Measurements from ENCODE around the gene STARD10. TPM values are rescaled to one million over a fixed set of nuclear protein-coding genes. Genes with fewer than 3 reads are reported as not detected.

Gene STARD10
- total and polyA plus RNA-seq, 4 donors, result 70.5 to 328 (median 232) TPM

- TF ChIP-seq ZBTB33 (IDR thresholded peaks at IDR 0.05) (no peak), JUND (IDR thresholded peaks at IDR 0.05) (no peak), NR2F2 (IDR thresholded peaks at IDR 0.05) (no peak)
Measured at GRCh38 chr11:72707032-72707431, 86.8 kb downstream of the STARD10 start (continued).

DNA sequence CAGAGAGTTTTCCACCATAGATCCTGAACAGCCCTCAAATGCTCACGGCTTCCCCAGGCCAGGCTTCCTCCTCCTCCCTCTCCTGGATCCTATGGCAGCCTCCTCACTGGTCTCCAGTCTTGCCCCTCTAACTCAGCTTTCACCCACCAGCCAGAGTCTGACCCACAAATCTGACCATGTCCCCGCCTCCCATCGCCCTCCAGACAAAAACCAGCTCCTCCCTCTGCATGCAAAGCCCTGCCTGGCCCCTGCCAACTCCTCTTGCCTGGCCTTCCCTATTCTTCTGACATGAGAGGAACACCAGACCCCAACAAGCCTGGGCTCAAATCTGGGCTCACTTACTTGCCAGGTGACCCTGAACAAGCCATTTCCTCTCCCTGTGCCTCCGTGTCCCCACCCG, 87.3 kb downstream of the STARD10 start:
- WGBS, result 87% methylated on average over 5 of the region's 5 CpGs
- H3K27ac ChIP-seq (ENCODE audit: low read depth in 1 of 2, low read length in 2 of 2), result no peak overlapping the region
- no peaks in the 10 kb centered on the region for H3K27me3 ChIP-seq (ENCODE audit: control insufficient read depth in 4 of 4, insufficient read depth in 4 of 4, low read length in 3 of 4)
- no peak overlapping the region for H3K4me3 ChIP-seq (ENCODE audit: low read depth in 1 of 3, low read length in 3 of 3)
- DNase-seq (ENCODE audit: low spot score), result no peak
- H3K36me3 ChIP-seq (ENCODE audit: control insufficient read depth in 4 of 4, insufficient read depth in 3 of 4, low read depth in 1 of 4, low read length in 3 of 4), result peaks cover 17 to 87% (median 66%) of the 10 kb centered on the region in 4 donors
- no peaks in the 10 kb centered on the region for H3K4me1 ChIP-seq (ENCODE audit: control insufficient read depth in 4 of 4, insufficient read depth in 4 of 4, low read length in 3 of 4)
- no peaks in the 10 kb centered on the region for H3K9me3 ChIP-seq (ENCODE audit: control insufficient read depth in 4 of 4, low read length in 3 of 4)
- TF ChIP-seq HNF4A (conservative IDR thresholded peaks at IDR 0.05) (no peak), RAD21 (IDR thresholded peaks at IDR 0.05) (no peak)
- no peak overlapping the region for H3K9ac ChIP-seq (ENCODE audit: low read depth in 1 of 2, low read length in 2 of 2)

- Histone ChIP-seq H3K9ac (ENCODE audit: low read depth in 1 of 2, low read length in 2 of 2) (no peak overlapping the region), H3K4me1 (ENCODE audit: control insufficient read depth in 4 of 4, insufficient read depth in 4 of 4, low read length in 3 of 4) (no peaks in the 10 kb centered on the region), H3K36me3 (ENCODE audit: control insufficient read depth in 4 of 4, insufficient read depth in 3 of 4, low read depth in 1 of 4, low read length in 3 of 4) (peaks cover 19 to 89% (median 66%) of the 10 kb centered on the region in 4 donors), H3K4me3 (ENCODE audit: low read depth in 1 of 3, low read length in 3 of 3) (no peak overlapping the region), H3K27me3 (ENCODE audit: control insufficient read depth in 4 of 4, insufficient read depth in 4 of 4, low read length in 3 of 4) (no peaks in the 10 kb centered on the region), H3K9me3 (ENCODE audit: control insufficient read depth in 4 of 4, low read length in 3 of 4) (no peaks in the 10 kb centered on the region), H3K27ac (ENCODE audit: low read depth in 1 of 2, low read length in 2 of 2) (no peak overlapping the region)
- DNase-seq (ENCODE audit: low spot score), result no peak
- WGBS, result 93% methylated on average over 12 of the region's 12 CpGs
- TF ChIP-seq, protein P1, sequence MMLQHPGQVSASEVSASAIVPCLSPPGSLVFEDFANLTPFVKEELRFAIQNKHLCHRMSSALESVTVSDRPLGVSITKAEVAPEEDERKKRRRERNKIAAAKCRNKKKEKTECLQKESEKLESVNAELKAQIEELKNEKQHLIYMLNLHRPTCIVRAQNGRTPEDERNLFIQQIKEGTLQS (IDR thresholded peaks at IDR 0.05), result no peak
- TF ChIP-seq TAF1 (conservative IDR thresholded peaks at IDR 0.05) (no peak), EGR1 (IDR thresholded peaks at IDR 0.05; ENCODE audit: low read depth in 2 of 2) (no peak), RXRA (IDR thresholded peaks at IDR 0.05) (no peak), FOXA1 (IDR thresholded peaks at IDR 0.05) (no peak), YY1 (IDR thresholded peaks at IDR 0.05) (no peak)
Measured at GRCh38 chr11:72705442-72706365, 88.1 kb downstream of the STARD10 start.

GRCh38 chr11:72704783-72705265, 89.0 kb downstream of the STARD10 start:
- 74% methylated on average over 4 of the region's 4 CpGs for WGBS
- Histone ChIP-seq H3K27ac (ENCODE audit: low read depth in 1 of 2, low read length in 2 of 2) (no peak overlapping the region), H3K9me3 (ENCODE audit: control insufficient read depth in 4 of 4, low read length in 3 of 4) (no peaks in the 10 kb centered on the region), H3K4me3 (ENCODE audit: low read depth in 1 of 3, low read length in 3 of 3) (no peak overlapping the region), H3K36me3 (ENCODE audit: control insufficient read depth in 4 of 4, insufficient read depth in 3 of 4, low read depth in 1 of 4, low read length in 3 of 4) (peaks cover 19 to 88% (median 70%) of the 10 kb centered on the region in 4 donors), H3K9ac (ENCODE audit: low read depth in 1 of 2, low read length in 2 of 2) (no peak overlapping the region), H3K27me3 (ENCODE audit: control insufficient read depth in 4 of 4, insufficient read depth in 4 of 4, low read length in 3 of 4) (no peaks in the 10 kb centered on the region), H3K4me1 (ENCODE audit: control insufficient read depth in 4 of 4, insufficient read depth in 4 of 4, low read length in 3 of 4) (no peaks in the 10 kb centered on the region)
- no peak for DNase-seq (ENCODE audit: low spot score)
- no peak for TF ChIP-seq TAF1 (conservative IDR thresholded peaks at IDR 0.05)
- TF ChIP-seq, protein P1 (IDR thresholded peaks at IDR 0.05), result no peak
- no peak for TF ChIP-seq FOXA1 (IDR thresholded peaks at IDR 0.05)
- TF ChIP-seq SP1 (IDR thresholded peaks at IDR 0.05), result no peak
- TF ChIP-seq JUND (IDR thresholded peaks at IDR 0.05), result no peak
- no peak for TF ChIP-seq HNF4A (conservative IDR thresholded peaks at IDR 0.05)
- TF ChIP-seq NR2F2 (IDR thresholded peaks at IDR 0.05), result no peak
- TF ChIP-seq CTCF (IDR thresholded peaks at IDR 0.05; ENCODE audit: low read depth, low read length, missing input control), result no peak
- no peak for TF ChIP-seq EGR1 (IDR thresholded peaks at IDR 0.05; ENCODE audit: low read depth in 2 of 2)
- no peak for TF ChIP-seq YY1 (IDR thresholded peaks at IDR 0.05)
- no peak for TF ChIP-seq HNF4G (IDR thresholded peaks at IDR 0.05)
- TF ChIP-seq FOXA2 (IDR thresholded peaks at IDR 0.05), result no peak
- TF ChIP-seq RXRA (IDR thresholded peaks at IDR 0.05), result no peak
- TF ChIP-seq GABPA (IDR thresholded peaks at IDR 0.05 in 1 of 2, conservative IDR thresholded peaks at IDR 0.05 in 1 of 2), result no peak
- TF ChIP-seq ZBTB33 (IDR thresholded peaks at IDR 0.05), result no peak
- no peak for TF ChIP-seq MAX (IDR thresholded peaks at IDR 0.05)
- TF ChIP-seq RAD21 (IDR thresholded peaks at IDR 0.05), result no peak
